H1 (cell line): ENCODE results near the gene SCN7A. TPM values are rescaled to one million over a fixed set of nuclear protein-coding genes. Genes with fewer than 3 reads are reported as not detected.

Experiments
- CTCF ChIA-PET: fragments of 300-600 bp; sonication (Branson Sonifier 250); formaldehyde crosslinking; loops from one replicate; lab custom pipeline; 2021; ENCODE audit not compliant: partially characterized antibody; lab: Charles Lee
- POLR2A ChIA-PET: fragments of 300-600 bp; sonication (Branson Sonifier 250); formaldehyde crosslinking; loops from one replicate; lab custom pipeline; 2021; ENCODE audit warnings: inconsistent platforms; ENCODE audit not compliant: partially characterized antibody; lab: Charles Lee
- DNase-seq, 2 experiments: peaks; one replicate each; pipeline versions ENCODE4 v3.0.0 to v3.0.0-alpha.2; 2010 to 2022; ENCODE audit warnings: low spot score in 2 of 2, low read depth in 1 of 2, mixed read lengths in 1 of 2
- FAIRE-seq: peaks from 2 replicates; lab custom pipeline; 2011; peaks lifted over from hg19 to GRCh38; lab: Jason Lieb, UNC
- H2AFZ ChIP-seq: 2 replicates; pipeline ENCODE4 v1.8.1; 2012; ENCODE audit warnings: low read length, inconsistent platforms
- H2AK5ac ChIP-seq: 2 replicates; pipeline ENCODE4 v1.6.1; 2013; ENCODE audit warnings: low read depth, low read length
- H2BK120ac ChIP-seq: replicated peaks from 2 replicates; pipeline ENCODE3; 2013; ENCODE audit warnings: low read depth, low read length, inconsistent platforms
- H2BK12ac ChIP-seq: 2 replicates; pipeline ENCODE4 v1.6.1; 2013; ENCODE audit warnings: low read depth, low read length
- H2BK15ac ChIP-seq: 2 replicates; pipeline ENCODE4 v1.6.1; 2013; ENCODE audit warnings: low read length
- H2BK20ac ChIP-seq: 2 replicates; pipeline ENCODE4 v1.6.1; 2013; ENCODE audit warnings: low read length
- H2BK5ac ChIP-seq: 2 replicates; pipeline ENCODE4 v1.6.1; 2013; ENCODE audit warnings: low read depth, low read length
- H3K14ac ChIP-seq: 2 replicates; pipeline ENCODE4 v1.6.1; 2013; ENCODE audit warnings: inconsistent platforms; ENCODE audit not compliant: insufficient read length
- H3K18ac ChIP-seq: 2 replicates; pipeline ENCODE4 v1.6.1; 2013; ENCODE audit warnings: low read length; ENCODE audit errors: extremely low read depth
- H3K23ac ChIP-seq: 2 replicates; pipeline ENCODE4 v1.6.1; 2013; ENCODE audit warnings: inconsistent platforms; ENCODE audit not compliant: insufficient read length
- H3K23me2 ChIP-seq: 2 replicates; pipeline ENCODE4 v1.6.1; 2013; ENCODE audit warnings: low read depth, low read length
- H3K27ac ChIP-seq: 2 replicates; pipeline ENCODE4 v1.6.1; 2011; ENCODE audit warnings: low read depth, low read length, inconsistent platforms
- H3K27me3 ChIP-seq, 4 experiments: replicated peaks in 1 of 4; 1 replicate in 1 of 4; 2 replicates in 3 of 4; pipeline versions ENCODE4 v1.6.1 to v1.8.1; 2011 to 2013; ENCODE audit warnings: low read length in 3 of 4, mild to moderate bottlenecking in 3 of 4, inconsistent platforms in 2 of 4, mixed read lengths in 2 of 4, moderate library complexity in 1 of 4; ENCODE audit not compliant: control insufficient read depth in 3 of 4, insufficient read depth in 3 of 4; ENCODE audit errors: extremely low read depth in 1 of 4
- H3K36me3 ChIP-seq, 4 experiments: 2 replicates each; pipeline versions ENCODE4 v1.6.1 to v1.8.1; 2011 to 2013; ENCODE audit warnings: mild to moderate bottlenecking in 4 of 4, low read length in 3 of 4, moderate library complexity in 2 of 4, control low read depth in 1 of 4, inconsistent platforms in 1 of 4; ENCODE audit not compliant: insufficient read depth in 4 of 4, control insufficient read depth in 2 of 4
- H3K4ac ChIP-seq: replicated peaks from 2 replicates; pipeline ENCODE3; 2013; ENCODE audit warnings: low read length, low read depth, mixed read lengths, inconsistent platforms; ENCODE audit not compliant: insufficient read length
- H3K4me1 ChIP-seq, 4 experiments: replicated peaks in 1 of 4; 1 replicate in 1 of 4; 2 replicates in 3 of 4; pipeline versions ENCODE4 v1.6.1 to v1.8.1; 2011 to 2013; ENCODE audit warnings: low read length in 3 of 4, inconsistent platforms in 2 of 4, mixed read lengths in 1 of 4; ENCODE audit not compliant: insufficient read depth in 4 of 4, control insufficient read depth in 3 of 4
- H3K4me2 ChIP-seq, 2 experiments: 2 replicates each; pipeline versions ENCODE4 v1.6.1 to v1.8.1; 2011 to 2013; ENCODE audit warnings: low read depth in 2 of 2, low read length in 2 of 2, control low read depth in 1 of 2, inconsistent platforms in 1 of 2, mild to moderate bottlenecking in 1 of 2; ENCODE audit not compliant: insufficient read depth in 1 of 2
- H3K4me3 ChIP-seq, 4 experiments: fragments of 200-600, 300-600 bp in 1 of 4; sonication (generic), shearing (Covaris generic), sonication (Bioruptor Twin) in 1 of 4; 2 replicates each; pipeline versions ENCODE4 v1.5.1 to v1.8.1; 2011 to 2016; ENCODE audit warnings: low read length in 4 of 4, low read depth in 3 of 4, control low read depth in 2 of 4, inconsistent platforms in 2 of 4, mild to moderate bottlenecking in 2 of 4, mixed read lengths in 1 of 4, moderate library complexity in 1 of 4; ENCODE audit not compliant: insufficient read depth in 2 of 4; ENCODE audit errors: extremely low read depth in 1 of 4
- H3K56ac ChIP-seq: replicated peaks from 2 replicates; pipeline ENCODE3; 2013; ENCODE audit warnings: low read depth, mild to moderate bottlenecking, mixed read lengths, low read length, inconsistent platforms; ENCODE audit not compliant: insufficient read length
- H3K79me1 ChIP-seq: 2 replicates; pipeline ENCODE4 v1.6.1; 2013; ENCODE audit warnings: low read depth, low read length, control low read depth
- H3K79me2 ChIP-seq, 2 experiments: 2 replicates each; pipeline versions ENCODE4 v1.6.1 to v1.8.1; 2012 to 2013; ENCODE audit warnings: low read length in 2 of 2, mild to moderate bottlenecking in 2 of 2, inconsistent platforms in 1 of 2; ENCODE audit not compliant: insufficient read depth in 2 of 2, control insufficient read depth in 1 of 2
- H3K9ac ChIP-seq, 4 experiments: replicated peaks in 1 of 4; 1 replicate in 1 of 4; 2 replicates in 3 of 4; pipeline versions ENCODE4 v1.6.1 to v1.8.1; 2011 to 2013; ENCODE audit warnings: low read depth in 3 of 4, low read length in 3 of 4, control low read depth in 2 of 4, mild to moderate bottlenecking in 2 of 4, moderate library complexity in 2 of 4, inconsistent platforms in 1 of 4; ENCODE audit errors: extremely low read depth in 1 of 4
- H3K9me3 ChIP-seq, 2 experiments: 2 replicates each; pipeline versions ENCODE4 v1.6.1 to v1.8.1; 2012 to 2013; ENCODE audit warnings: mild to moderate bottlenecking in 2 of 2, moderate library complexity in 2 of 2, control low read depth in 1 of 2, inconsistent platforms in 1 of 2, low read depth in 1 of 2, low read length in 1 of 2, mixed read lengths in 1 of 2; ENCODE audit not compliant: insufficient read depth in 2 of 2
- H4K20me1 ChIP-seq, 2 experiments: replicated peaks in 1 of 2; 2 replicates each; pipeline versions ENCODE3 to v1.8.1; 2011 to 2013; ENCODE audit warnings: inconsistent platforms in 2 of 2, low read length in 2 of 2, mild to moderate bottlenecking in 1 of 2; ENCODE audit not compliant: insufficient read depth in 2 of 2, control insufficient read depth in 1 of 2
- H4K5ac ChIP-seq: 2 replicates; pipeline ENCODE4 v1.6.1; 2013; ENCODE audit warnings: low read length, low read depth, mixed read lengths, inconsistent platforms; ENCODE audit not compliant: insufficient read length
- H4K8ac ChIP-seq: 2 replicates; pipeline ENCODE4 v1.8.0; 2013; ENCODE audit warnings: mild to moderate bottlenecking, moderate library complexity, low read length, inconsistent platforms; ENCODE audit not compliant: insufficient read depth; ENCODE audit errors: extremely low read depth
- H4K91ac ChIP-seq: replicated peaks from 2 replicates; pipeline ENCODE3; 2013; ENCODE audit warnings: low read length, mixed read lengths, inconsistent platforms; ENCODE audit not compliant: insufficient read length
- EZH2 ChIP-seq: fragments of 200-600 bp; sonication (generic); IDR thresholded peaks from 2 replicates; pipeline ENCODE4 v1.7.1; 2012; ENCODE audit warnings: low read depth, mild to moderate bottlenecking, moderate library complexity, low read length, inconsistent platforms; ENCODE audit not compliant: severe bottlenecking
- HDAC2 ChIP-seq, 2 experiments: fragments of 300-600 bp in 1 of 2; sonication (generic) in 1 of 2; IDR thresholded peaks; 2 replicates each; pipeline ENCODE4 v1.6.1; 2011 to 2012; ENCODE audit warnings: low read depth in 2 of 2, low read length in 2 of 2, mild to moderate bottlenecking in 2 of 2, moderate library complexity in 2 of 2, borderline replicate concordance in 1 of 2, inconsistent platforms in 1 of 2
- JUN ChIP-seq: IDR thresholded peaks from 2 replicates; pipeline ENCODE4 v1.6.1; 2011; ENCODE audit warnings: low read depth, mild to moderate bottlenecking, improper control_type of control experiment, low read length
- KDM1A ChIP-seq: fragments of 200-600, 300-600 bp; sonication (generic); IDR thresholded peaks from 2 replicates; pipeline ENCODE4 v1.7.1; 2016; ENCODE audit warnings: mild to moderate bottlenecking, low read length, borderline replicate concordance
- PHF8 ChIP-seq: fragments of 200-600 bp; sonication (generic); conservative IDR thresholded peaks from 2 replicates; pipeline ENCODE4 v1.7.1; 2012; ENCODE audit warnings: low read depth, mild to moderate bottlenecking, inconsistent platforms, low read length, moderate library complexity
- POLR2AphosphoS5 ChIP-seq: IDR thresholded peaks from 2 replicates; pipeline ENCODE4 v1.6.1; 2011; ENCODE audit warnings: low read depth, low read length
- SAP30 ChIP-seq: fragments of 300-600 bp; sonication (generic); IDR thresholded peaks from 2 replicates; pipeline ENCODE4 v1.7.1; 2012; ENCODE audit warnings: low read length, moderate library complexity, mild to moderate bottlenecking, inconsistent platforms; ENCODE audit not compliant: insufficient read depth, insufficient replicate concordance
- SIN3A ChIP-seq, 2 experiments: IDR thresholded peaks in 1 of 2; conservative IDR thresholded peaks in 1 of 2; 2 replicates each; pipeline ENCODE4 v1.6.1; 2011 to 2012; ENCODE audit warnings: low read length in 2 of 2, improper control_type of control experiment in 1 of 2, low read depth in 1 of 2, mild to moderate bottlenecking in 1 of 2
- SIRT6 ChIP-seq: IDR thresholded peaks from one replicate; pipeline ENCODE4 v1.7.1; 2012; ENCODE audit warnings: low read length, inconsistent platforms
- SIX5 ChIP-seq: IDR thresholded peaks from 2 replicates; pipeline ENCODE4 v1.6.1; 2011; ENCODE audit warnings: mild to moderate bottlenecking, low read depth, low read length
- SP4 ChIP-seq: IDR thresholded peaks from 2 replicates; pipeline ENCODE4 v1.6.1; 2012; ENCODE audit warnings: low read length, inconsistent platforms
- WGBS, 2 experiments: shearing (Covaris generic) in 1 of 2; methylation state at CpG; one replicate each; pipeline versions ENCODE4 v1.1.6 to v1.1.7; 2013 to 2015; ENCODE audit warnings: low lambda C conversion rate in 2 of 2, mixed read lengths in 2 of 2, inconsistent platforms in 1 of 2, low coverage in 1 of 2, missing lambda C conversion rate in 1 of 2; ENCODE audit not compliant: insufficient replicate concordance in 2 of 2, insufficient coverage in 1 of 2, insufficient read length in 1 of 2; ENCODE audit errors: extremely low coverage in 1 of 2, missing lambda C conversion rate in 1 of 2; 5-methylcytosine and 5-hydroxymethylcytosine counted together
- polyA plus RNA-seq, 7 experiments: library from polyadenylated mRNA; depleted of rRNA in 3 of 7; stranded (reverse) in 5 of 7; unstranded in 2 of 7; fragments of >200 nt in 5 of 7; fragments of 200-250 nt in 2 of 7; gene quantifications; 1 replicate in 5 of 7; 2 replicates in 1 of 7; 4 replicates in 1 of 7; pipeline versions ENCODE4 v1.2.1 to v1.2.3, GENCODE V29; 2011 to 2013; ENCODE audit warnings: missing spikeins in 2 of 7, mixed read lengths in 2 of 7
- total RNA-seq: library from RNA; stranded (reverse); fragmentation: NEBNext Ultra II Directional; extraction: Animal tissue kit (Norgen Biotek cat#: 25700); gene quantifications from 2 replicates; pipeline ENCODE4 v1.2.1, GENCODE V29; 2021
- TF ChIP-seq, protein P1 (sequence below): IDR thresholded peaks from 2 replicates; pipeline ENCODE4 v1.6.1; 2011; ENCODE audit warnings: low read depth, mild to moderate bottlenecking, low read length; ENCODE audit not compliant: insufficient read depth
- TF ChIP-seq, protein P2 (sequence below): IDR thresholded peaks from 2 replicates; pipeline ENCODE4 v1.6.1; 2012; ENCODE audit warnings: inconsistent platforms

SCN7A gene
- total and polyA plus RNA-seq, 2 of the 8 experiments (the other 6 are each of a cell fraction or from before 2014, with no cell fraction given) = 0.09 to 0.19 TPM

DNA sequence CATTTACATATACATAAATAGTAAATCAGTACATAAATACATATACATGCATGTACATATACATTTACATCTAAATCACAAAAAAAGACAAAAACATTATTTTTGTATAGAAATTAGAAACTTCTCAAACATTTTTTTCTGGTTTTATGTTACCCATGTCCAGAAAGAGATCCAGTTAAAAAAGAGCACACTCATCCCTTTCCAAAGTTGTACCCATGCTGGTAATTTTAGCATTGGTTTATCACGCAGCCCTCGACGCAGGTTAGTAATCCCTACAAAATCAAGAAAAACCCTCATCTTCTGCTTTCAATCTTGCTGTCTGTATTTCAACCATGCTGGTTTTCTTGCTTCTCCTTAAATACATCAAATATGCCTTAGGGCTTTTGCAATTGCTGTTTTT lies 128.8 kb downstream of the SCN7A start:
- Histone ChIP-seq H2BK5ac (no peak overlapping the region), H4K91ac (no peak overlapping the region), H2BK12ac (no peak overlapping the region), H2AFZ (no peak overlapping the region), H4K5ac (no peak overlapping the region), H3K18ac (no peak overlapping the region), H3K4me3 (no peak overlapping the region), H3K23me2 (no peaks in the 10 kb centered on the region), H4K20me1 (no peaks in the 10 kb centered on the region), H3K9me3 (no peaks in the 10 kb centered on the region), H2BK15ac (no peak overlapping the region), H3K36me3 (no peaks in the 10 kb centered on the region), H4K8ac (no peak overlapping the region), H3K27ac (no peak overlapping the region), H2BK120ac (no peak overlapping the region), H3K23ac (no peak overlapping the region), H3K4me1 (no peaks in the 10 kb centered on the region), H3K14ac (no peak overlapping the region)
- 87% methylated on average over 3 of the region's 3 CpGs; no CpG with 5 or more reads in 1 of the 2 experiments for WGBS, 2 experiments
- POLR2A ChIA-PET = interaction anchor here (0.9 kb wide), 1 partner anchor 10 kb away, joined by 3 read pairs; the partner anchor contains the start of gene SCN9A
- DNase-seq (no peak), FAIRE-seq (no peak)
- TF ChIP-seq SIN3A (conservative IDR thresholded peaks at IDR 0.05 in 1 of 2, IDR thresholded peaks at IDR 0.05 in 1 of 2; ENCODE audit: low read depth in 1 of 2, low read length in 2 of 2) (no peak), PHF8 (no peak), EZH2 (no peak), KDM1A (no peak), HDAC2 (IDR thresholded peaks at IDR 0.05; ENCODE audit: borderline replicate concordance in 1 of 2, low read depth in 2 of 2, low read length in 2 of 2) (no peak), SIX5 (no peak), SAP30 (no peak), JUN (no peak), POLR2AphosphoS5 (no peak), SP4 (no peak), SIRT6 (no peak)
- TF ChIP-seq, protein P1, sequence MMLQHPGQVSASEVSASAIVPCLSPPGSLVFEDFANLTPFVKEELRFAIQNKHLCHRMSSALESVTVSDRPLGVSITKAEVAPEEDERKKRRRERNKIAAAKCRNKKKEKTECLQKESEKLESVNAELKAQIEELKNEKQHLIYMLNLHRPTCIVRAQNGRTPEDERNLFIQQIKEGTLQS = no peak
- TF ChIP-seq, protein P2, sequence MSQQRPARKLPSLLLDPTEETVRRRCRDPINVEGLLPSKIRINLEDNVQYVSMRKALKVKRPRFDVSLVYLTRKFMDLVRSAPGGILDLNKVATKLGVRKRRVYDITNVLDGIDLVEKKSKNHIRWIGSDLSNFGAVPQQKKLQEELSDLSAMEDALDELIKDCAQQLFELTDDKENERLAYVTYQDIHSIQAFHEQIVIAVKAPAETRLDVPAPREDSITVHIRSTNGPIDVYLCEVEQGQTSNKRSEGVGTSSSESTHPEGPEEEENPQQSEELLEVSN = no peak
- TF ChIP-seq, all 59 proteins: peak for 0
- CTCF ChIA-PET = no interaction called here
- Histone ChIP-seq H2AK5ac (no peak overlapping the region), H3K4ac (no peak overlapping the region), H3K56ac (no peak overlapping the region), H3K9ac (no peak overlapping the region), H3K27me3 (no peaks in the 10 kb centered on the region), H2BK20ac (no peak overlapping the region), H3K4me2 (no peak overlapping the region), H3K79me2 (no peaks in the 10 kb centered on the region; a peak in 1 of 4 replicates), H3K79me1 (no peaks in the 10 kb centered on the region)
